ENCODE results near the gene FANCL. TPM values are rescaled to one million over a fixed set of nuclear protein-coding genes. Genes with fewer than 3 reads are reported as not detected.
"Not testable (repeated sequence)": the region's sequence is repeated elsewhere in the genome, so short reads cannot be mapped to it uniquely, and the experiment has no call there.

Gene FANCL
- polyA plus RNA-seq, 2 of the 4 experiments (the other 2 are of a cell fraction), result 34.1 to 68.8 TPM

DNA sequence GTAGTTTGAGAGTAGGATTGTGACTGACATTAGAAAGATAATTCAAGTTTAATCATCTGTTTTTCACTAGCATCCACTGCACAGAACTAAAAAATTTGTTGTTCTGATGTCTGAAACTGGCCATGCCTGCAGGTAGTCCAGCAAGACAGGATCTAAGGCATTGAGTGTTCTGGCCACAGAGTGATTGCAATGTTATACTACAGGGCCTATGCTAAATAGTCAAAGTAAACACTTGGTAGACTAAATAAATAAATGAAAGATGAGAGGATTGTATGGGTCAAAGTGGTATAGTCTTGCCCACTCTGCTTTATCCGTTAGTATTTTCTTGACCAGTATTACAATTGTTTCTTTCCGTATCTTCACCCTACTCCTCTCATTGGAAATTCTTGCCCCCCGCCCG is 27.6 kb upstream of the FANCL start:
- CTCF ChIA-PET, result no interaction called here
- no peak; a peak in 1 of 6 replicates for ATAC-seq

DNA sequence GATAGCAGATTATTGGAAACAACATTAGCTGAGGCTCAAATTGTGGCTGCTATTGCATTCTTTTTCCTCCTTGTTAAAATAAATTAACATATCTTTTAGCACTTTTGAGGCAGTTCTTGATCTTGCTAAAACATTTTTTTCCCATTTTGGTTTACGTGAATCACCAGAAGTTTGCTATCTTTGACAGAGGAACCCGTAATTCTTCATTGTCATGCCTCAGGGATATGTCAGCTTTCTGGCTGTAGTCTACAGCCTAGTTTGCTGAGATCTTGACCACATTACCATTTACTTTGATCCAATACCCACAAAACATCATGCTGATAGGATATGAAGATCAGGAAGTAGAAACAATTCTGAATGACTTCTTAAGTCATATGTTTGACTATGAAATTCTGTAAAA is 25.1 kb upstream of the FANCL start:
- Histone ChIP-seq H3K4me1 (peaks cover 6% of the 10 kb centered on the region; the same call in 1 of the 3 replicates), H3K4me3 (no peak overlapping the region), H3K27ac (no peak overlapping the region), H3K9me3 (no peaks in the 10 kb centered on the region), H3K4me2 (no peak overlapping the region)
- DNase-seq (ENCODE audit: low read depth in 1 of 2, low spot score in 1 of 2), result no peak
- ATAC-seq, result no peak
- WGBS (ENCODE audit: missing lambda C conversion rate), result 94% methylated on average over 2 of the region's 2 CpGs
- peak; percentile 32 for FAIRE-seq
- CTCF ChIA-PET, result no interaction called here
- TF ChIP-seq MAFK (IDR thresholded peaks at IDR 0.05; ENCODE audit: partially characterized antibody), result no peak
- POLR2A ChIA-PET, result no interaction called here

More for the DNA sequence above, 27.6 kb upstream of the FANCL start:
- Histone ChIP-seq H3K4me3 (no peak overlapping the region), H3K4me2 (no peak overlapping the region), H3K9me3 (no peaks in the 10 kb centered on the region), H3K27ac (no peak overlapping the region), H3K4me1 (peaks cover 3% of the 10 kb centered on the region; the same call in 1 of the 3 replicates)
- WGBS (ENCODE audit: missing lambda C conversion rate), result 56% methylated on average over 4 of the region's 4 CpGs
- DNase-seq (ENCODE audit: low read depth in 1 of 2, low spot score in 1 of 2) (no peak), FAIRE-seq (no peak)
- no peak for TF ChIP-seq CHD2 (IDR thresholded peaks at IDR 0.05; ENCODE audit: low read length, partially characterized antibody)
- no peak for TF ChIP-seq FOXS1 (CRISPR knock-in tag; IDR thresholded peaks at IDR 0.05)
- TF ChIP-seq, protein P1, sequence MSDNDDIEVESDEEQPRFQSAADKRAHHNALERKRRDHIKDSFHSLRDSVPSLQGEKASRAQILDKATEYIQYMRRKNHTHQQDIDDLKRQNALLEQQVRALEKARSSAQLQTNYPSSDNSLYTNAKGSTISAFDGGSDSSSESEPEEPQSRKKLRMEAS (IDR thresholded peaks at IDR 0.05), result no peak
- TF ChIP-seq, protein P2, sequence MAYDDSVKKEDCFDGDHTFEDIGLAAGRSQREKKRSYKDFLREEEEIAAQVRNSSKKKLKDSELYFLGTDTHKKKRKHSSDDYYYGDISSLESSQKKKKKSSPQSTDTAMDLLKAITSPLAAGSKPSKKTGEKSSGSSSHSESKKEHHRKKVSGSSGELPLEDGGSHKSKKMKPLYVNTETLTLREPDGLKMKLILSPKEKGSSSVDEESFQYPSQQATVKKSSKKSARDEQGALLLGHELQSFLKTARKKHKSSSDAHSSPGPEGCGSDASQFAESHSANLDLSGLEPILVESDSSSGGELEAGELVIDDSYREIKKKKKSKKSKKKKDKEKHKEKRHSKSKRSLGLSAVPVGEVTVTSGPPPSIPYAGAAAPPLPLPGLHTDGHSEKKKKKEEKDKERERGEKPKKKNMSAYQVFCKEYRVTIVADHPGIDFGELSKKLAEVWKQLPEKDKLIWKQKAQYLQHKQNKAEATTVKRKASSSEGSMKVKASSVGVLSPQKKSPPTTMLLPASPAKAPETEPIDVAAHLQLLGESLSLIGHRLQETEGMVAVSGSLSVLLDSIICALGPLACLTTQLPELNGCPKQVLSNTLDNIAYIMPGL (CRISPR knock-in tag; IDR thresholded peaks at IDR 0.05; ENCODE audit: borderline replicate concordance), result no peak
- TF ChIP-seq, protein P3, sequence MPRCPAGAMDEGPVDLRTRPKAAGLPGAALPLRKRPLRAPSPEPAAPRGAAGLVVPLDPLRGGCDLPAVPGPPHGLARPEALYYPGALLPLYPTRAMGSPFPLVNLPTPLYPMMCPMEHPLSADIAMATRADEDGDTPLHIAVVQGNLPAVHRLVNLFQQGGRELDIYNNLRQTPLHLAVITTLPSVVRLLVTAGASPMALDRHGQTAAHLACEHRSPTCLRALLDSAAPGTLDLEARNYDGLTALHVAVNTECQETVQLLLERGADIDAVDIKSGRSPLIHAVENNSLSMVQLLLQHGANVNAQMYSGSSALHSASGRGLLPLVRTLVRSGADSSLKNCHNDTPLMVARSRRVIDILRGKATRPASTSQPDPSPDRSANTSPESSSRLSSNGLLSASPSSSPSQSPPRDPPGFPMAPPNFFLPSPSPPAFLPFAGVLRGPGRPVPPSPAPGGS (IDR thresholded peaks at IDR 0.05), result no peak
- no peak for TF ChIP-seq NFE2L2 (conservative IDR thresholded peaks at IDR 0.05; ENCODE audit: low read length)
- no peak for TF ChIP-seq TP53 (CRISPR knock-in tag; IDR thresholded peaks at IDR 0.05)
- no peak for TF ChIP-seq FOSL2 (IDR thresholded peaks at IDR 0.05)
- TF ChIP-seq FOSL2 (CRISPR knock-in tag; IDR thresholded peaks at IDR 0.05), result no peak
- POLR2A ChIA-PET, result no interaction called here

DNA sequence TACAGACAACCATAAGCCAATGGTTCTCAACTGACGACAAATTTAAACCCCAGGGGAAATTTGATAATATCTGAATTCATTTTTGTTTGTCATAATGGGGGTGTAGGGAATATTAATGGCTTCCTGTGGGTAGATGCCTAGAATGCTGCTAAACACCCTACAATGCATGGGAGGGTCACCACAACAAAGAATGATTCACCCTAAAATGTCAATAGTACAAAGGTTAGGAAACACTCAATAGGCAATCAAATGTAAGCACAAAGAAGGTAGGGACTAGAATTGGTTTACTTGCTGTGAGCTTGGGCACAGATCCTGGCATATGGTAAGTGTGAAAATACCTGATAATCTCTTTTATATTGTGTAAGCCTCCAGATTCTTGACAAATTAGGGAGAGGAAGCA is 20.1 kb upstream of the FANCL start:
- DNase-seq (ENCODE audit: low read depth in 1 of 2, low spot score in 1 of 2), result peak in 1 of 2 experiments; percentile 13
- Histone ChIP-seq H3K9me3 (no peaks in the 10 kb centered on the region), H3K4me1 (peaks cover 4% of the 10 kb centered on the region; the same call in 1 of the 3 replicates), H3K4me2 (no peak overlapping the region), H3K4me3 (no peak overlapping the region), H3K27ac (no peak overlapping the region)
- 65% methylated on average over 1 of the region's 1 CpG for WGBS (ENCODE audit: missing lambda C conversion rate)
- TF ChIP-seq, protein P4, sequence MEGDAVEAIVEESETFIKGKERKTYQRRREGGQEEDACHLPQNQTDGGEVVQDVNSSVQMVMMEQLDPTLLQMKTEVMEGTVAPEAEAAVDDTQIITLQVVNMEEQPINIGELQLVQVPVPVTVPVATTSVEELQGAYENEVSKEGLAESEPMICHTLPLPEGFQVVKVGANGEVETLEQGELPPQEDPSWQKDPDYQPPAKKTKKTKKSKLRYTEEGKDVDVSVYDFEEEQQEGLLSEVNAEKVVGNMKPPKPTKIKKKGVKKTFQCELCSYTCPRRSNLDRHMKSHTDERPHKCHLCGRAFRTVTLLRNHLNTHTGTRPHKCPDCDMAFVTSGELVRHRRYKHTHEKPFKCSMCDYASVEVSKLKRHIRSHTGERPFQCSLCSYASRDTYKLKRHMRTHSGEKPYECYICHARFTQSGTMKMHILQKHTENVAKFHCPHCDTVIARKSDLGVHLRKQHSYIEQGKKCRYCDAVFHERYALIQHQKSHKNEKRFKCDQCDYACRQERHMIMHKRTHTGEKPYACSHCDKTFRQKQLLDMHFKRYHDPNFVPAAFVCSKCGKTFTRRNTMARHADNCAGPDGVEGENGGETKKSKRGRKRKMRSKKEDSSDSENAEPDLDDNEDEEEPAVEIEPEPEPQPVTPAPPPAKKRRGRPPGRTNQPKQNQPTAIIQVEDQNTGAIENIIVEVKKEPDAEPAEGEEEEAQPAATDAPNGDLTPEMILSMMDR (IDR thresholded peaks at IDR 0.05), result no peak
- TF ChIP-seq FOSL2 (IDR thresholded peaks at IDR 0.05) (no peak), FOSL2 (CRISPR knock-in tag; IDR thresholded peaks at IDR 0.05) (0 out of 2 replicates have a peak, but pooled peaks have one; percentile 6)
- FAIRE-seq, result no peak
- POLR2A ChIA-PET, result no interaction called here
- CTCF ChIA-PET, result no interaction called here
- no peak for ATAC-seq

DNA sequence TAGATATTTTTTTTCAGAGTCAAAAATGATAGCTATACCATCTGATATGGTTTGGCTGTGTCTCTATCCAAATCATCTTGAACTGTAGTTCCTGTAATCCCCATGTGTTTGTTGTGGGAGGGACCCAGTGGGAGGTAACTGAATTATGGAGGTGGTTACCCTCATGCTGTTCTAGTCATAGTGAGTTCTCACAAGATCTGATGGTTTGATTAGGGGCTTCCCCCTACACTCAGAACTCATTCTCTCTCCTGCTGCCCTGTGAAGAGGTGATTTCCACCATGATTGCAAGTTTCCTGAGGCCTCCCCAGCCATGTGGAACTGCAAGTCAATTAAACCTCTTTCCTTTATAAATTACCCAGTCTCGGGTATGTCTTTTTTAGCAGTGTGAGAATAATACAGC is 17.3 kb upstream of the FANCL start:
- CTCF ChIA-PET; H3K4me1 ChIP-seq; H3K27ac ChIP-seq; H3K9me3 ChIP-seq; H3K4me3 ChIP-seq; POLR2A ChIA-PET; FAIRE-seq; ATAC-seq; H3K4me2 ChIP-seq; DNase-seq (ENCODE audit: low read depth in 1 of 2, low spot score in 1 of 2): not testable (repeated sequence)
- 36% methylated on average over 1 of the region's 1 CpG for WGBS (ENCODE audit: missing lambda C conversion rate)

DNA sequence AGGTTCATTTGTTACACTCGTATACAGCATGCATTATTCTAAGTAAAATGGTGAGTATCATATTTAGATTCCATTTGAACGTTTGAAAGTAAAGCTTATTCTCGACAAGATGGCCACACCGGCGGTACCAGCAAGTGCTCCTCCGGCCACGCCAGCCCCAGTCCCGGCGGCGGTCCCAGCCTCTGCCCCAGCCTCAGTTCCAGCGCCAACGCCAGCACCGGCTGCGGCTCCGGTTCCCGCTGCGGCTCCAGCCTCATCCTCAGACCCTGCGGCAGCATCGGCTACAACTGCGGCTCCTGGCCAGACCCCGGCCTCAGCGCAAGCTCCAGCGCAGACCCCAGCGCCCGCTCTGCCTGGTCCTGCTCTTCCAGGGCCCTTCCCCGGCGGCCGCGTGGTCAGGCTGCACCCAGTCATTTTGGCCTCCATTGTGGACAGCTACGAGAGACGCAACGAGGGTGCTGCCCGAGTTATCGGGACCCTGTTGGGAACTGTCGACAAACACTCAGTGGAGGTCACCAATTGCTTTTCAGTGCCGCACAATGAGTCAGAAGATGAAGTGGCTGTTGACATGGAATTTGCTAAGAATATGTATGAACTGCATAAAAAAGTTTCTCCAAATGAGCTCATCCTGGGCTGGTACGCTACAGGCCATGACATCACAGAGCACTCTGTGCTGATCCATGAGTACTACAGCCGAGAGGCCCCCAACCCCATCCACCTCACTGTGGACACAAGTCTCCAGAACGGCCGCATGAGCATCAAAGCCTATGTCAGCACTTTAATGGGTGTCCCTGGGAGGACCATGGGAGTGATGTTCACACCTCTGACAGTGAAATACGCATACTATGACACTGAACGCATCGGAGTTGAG is 10.4 kb upstream of the FANCL start:
- H3K9me3 ChIP-seq; H3K4me3 ChIP-seq; H3K27ac ChIP-seq; CTCF ChIA-PET; H3K4me2 ChIP-seq; H3K4me1 ChIP-seq; POLR2A ChIA-PET; DNase-seq (ENCODE audit: low read depth in 1 of 2, low spot score in 1 of 2): not testable (repeated sequence)
- WGBS (ENCODE audit: missing lambda C conversion rate), result 88% methylated on average over 43 of the region's 43 CpGs
- peak in 1 of 2 experiments; percentile 85; a peak in 3 of 6 replicates for ATAC-seq
- FAIRE-seq, result peak; percentile 83

All from A549 (cell line).